Upper lobe of left lung (tissue), 6 donors: Measurements from ENCODE around the gene MRPL43. TPM values are rescaled to one million over a fixed set of nuclear protein-coding genes. Genes with fewer than 3 reads are reported as not detected.

Experiments used
- ATAC-seq, 2 donors: fragments of 200-7000 bp; cut with Tn5 transposase; one replicate each; pipeline ENCODE4 v1.9.1; 2022; ENCODE audit warnings: mild to moderate bottlenecking in 2 of 2, moderate library complexity in 2 of 2; ENCODE audit not compliant: low FRiP score in 2 of 2
- DNase-seq, 2 donors: peaks; one replicate each; pipeline ENCODE4 v3.0.0-alpha.2; 2019 to 2020
- H3K27ac ChIP-seq, 4 donors: fragments of 200-600 bp; sonication (generic); one replicate each; pipeline ENCODE4 v1.5.1; 2016 to 2019
- H3K27me3 ChIP-seq, 4 donors: fragments of 200-600 bp; sonication (generic); one replicate each; pipeline ENCODE4 v1.5.1; 2017 to 2019
- H3K36me3 ChIP-seq, 4 donors: fragments of 200-600 bp; sonication (generic); one replicate each; pipeline ENCODE4 v1.5.1; 2016 to 2019
- H3K4me1 ChIP-seq, 4 donors: fragments of 200-600 bp; sonication (generic); one replicate each; pipeline ENCODE4 v1.5.1; 2018 to 2019
- H3K4me3 ChIP-seq, 4 donors: fragments of 200-600 bp; sonication (generic); one replicate each; pipeline ENCODE4 v1.5.1; 2017 to 2019; ENCODE audit warnings: mild to moderate bottlenecking in 2 of 4, moderate library complexity in 1 of 4
- H3K9me3 ChIP-seq, 4 donors: fragments of 200-600 bp; sonication (generic); one replicate each; pipeline ENCODE4 v1.5.1; 2018 to 2019
- EP300 ChIP-seq, 4 donors: sonication (generic); formaldehyde crosslinking; IDR thresholded peaks; one replicate each; pipeline ENCODE4 v1.5.1; 2017; ENCODE audit warnings: antibody characterized with exemption in 4 of 4, control low read depth in 2 of 4
- POLR2A ChIP-seq, 4 donors: fragments of 450-650 bp; IDR thresholded peaks; one replicate each; pipeline ENCODE4 v1.5.1; 2016 to 2017; ENCODE audit warnings: antibody characterized with exemption in 4 of 4, mild to moderate bottlenecking in 2 of 4
- POLR2AphosphoS5 ChIP-seq, 2 donors: sonication (generic); formaldehyde crosslinking; IDR thresholded peaks; one replicate each; pipeline ENCODE4 v1.5.1; 2017; ENCODE audit warnings: antibody characterized with exemption in 2 of 2
- WGBS, 2 donors: methylation state at CpG; one replicate each; pipeline ENCODE4 v1.1.5; 2017 to 2018; 5-methylcytosine and 5-hydroxymethylcytosine counted together
- total RNA-seq, 6 donors: library from RNA; depleted of rRNA in 4 of 6; stranded (reverse); fragments of >200 nt in 4 of 6; gene quantifications; one replicate each; pipeline versions ENCODE4 v1.1.0 to v1.2.1, GENCODE V29; 2016 to 2021
- TF ChIP-seq, protein P1 (sequence below), 6 experiments: fragments of 450-650 bp in 4 of 6; fragments of 200-600 bp in 2 of 6; sonication (generic) in 2 of 6; IDR thresholded peaks; one replicate each; pipeline ENCODE4 v1.5.1; 2016 to 2019; ENCODE audit warnings: antibody characterized with exemption in 6 of 6
- donor health status: DM: no; HTN: no; CAD: no; lungs with moderate emphysema.
- donor health status: DM: no; HTN: yes; CAD: no; lungs with severe emphysema.

Gene MRPL43
- total RNA-seq, 6 donors from 2014 or later = 40.2 to 72.1 (median 63.5) TPM

- no peaks in the 10 kb centered on the region for H3K9me3 ChIP-seq
- no peaks in the 10 kb centered on the region for H3K36me3 ChIP-seq
- peaks cover 0 to 5% (median 2%) of the 10 kb centered on the region in 4 donors for H3K27me3 ChIP-seq
- H3K4me1 ChIP-seq = peaks cover 6 to 9% (median 8%) of the 10 kb centered on the region in 4 donors
- no peak overlapping the region for H3K4me3 ChIP-seq
- TF ChIP-seq POLR2A (IDR thresholded peaks at IDR 0.05) (no peak), POLR2AphosphoS5 (IDR thresholded peaks at IDR 0.05) (no peak), EP300 (IDR thresholded peaks at IDR 0.05) (no peak)
- TF ChIP-seq, protein P1, sequence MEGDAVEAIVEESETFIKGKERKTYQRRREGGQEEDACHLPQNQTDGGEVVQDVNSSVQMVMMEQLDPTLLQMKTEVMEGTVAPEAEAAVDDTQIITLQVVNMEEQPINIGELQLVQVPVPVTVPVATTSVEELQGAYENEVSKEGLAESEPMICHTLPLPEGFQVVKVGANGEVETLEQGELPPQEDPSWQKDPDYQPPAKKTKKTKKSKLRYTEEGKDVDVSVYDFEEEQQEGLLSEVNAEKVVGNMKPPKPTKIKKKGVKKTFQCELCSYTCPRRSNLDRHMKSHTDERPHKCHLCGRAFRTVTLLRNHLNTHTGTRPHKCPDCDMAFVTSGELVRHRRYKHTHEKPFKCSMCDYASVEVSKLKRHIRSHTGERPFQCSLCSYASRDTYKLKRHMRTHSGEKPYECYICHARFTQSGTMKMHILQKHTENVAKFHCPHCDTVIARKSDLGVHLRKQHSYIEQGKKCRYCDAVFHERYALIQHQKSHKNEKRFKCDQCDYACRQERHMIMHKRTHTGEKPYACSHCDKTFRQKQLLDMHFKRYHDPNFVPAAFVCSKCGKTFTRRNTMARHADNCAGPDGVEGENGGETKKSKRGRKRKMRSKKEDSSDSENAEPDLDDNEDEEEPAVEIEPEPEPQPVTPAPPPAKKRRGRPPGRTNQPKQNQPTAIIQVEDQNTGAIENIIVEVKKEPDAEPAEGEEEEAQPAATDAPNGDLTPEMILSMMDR (IDR thresholded peaks at IDR 0.05) = no peak
- DNase-seq (no peak), ATAC-seq (peak in 1 of 2 donors; percentile 41)
- 78 to 86% methylated on average over 11 of the region's 11 CpGs for WGBS, 2 donors
- no peak overlapping the region for H3K27ac ChIP-seq
Measured at GRCh38 chr10:101021692-101022251, 34.5 kb upstream of the MRPL43 start.

DNA sequence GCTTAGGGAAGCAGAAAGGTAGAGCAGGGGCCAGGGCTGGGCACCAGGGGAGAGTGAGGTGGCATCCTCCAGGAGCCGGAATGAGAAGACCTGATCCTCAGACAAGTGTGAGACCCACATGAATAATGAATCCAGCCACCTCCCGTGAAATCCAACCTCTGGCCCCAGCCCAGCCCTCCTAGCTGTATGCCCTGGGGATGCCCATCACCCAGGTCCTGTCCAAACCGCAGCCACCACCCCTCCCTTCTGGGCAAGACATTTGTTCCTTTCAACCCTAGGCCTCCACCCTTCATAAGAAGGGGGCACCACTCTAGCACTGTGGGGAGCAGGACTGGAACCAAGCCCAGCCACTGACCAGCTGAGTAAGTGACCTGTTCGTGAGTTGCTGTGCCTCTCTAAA is 33.9 kb upstream of the MRPL43 start:
- peaks cover 6 to 9% (median 8%) of the 10 kb centered on the region in 4 donors for H3K4me1 ChIP-seq
- no peaks in the 10 kb centered on the region for H3K36me3 ChIP-seq
- 76 to 88% methylated on average over 3 to 4 of the region's 4 CpGs for WGBS, 2 donors
- TF ChIP-seq EP300 (IDR thresholded peaks at IDR 0.05) (no peak), POLR2AphosphoS5 (IDR thresholded peaks at IDR 0.05) (no peak)
- TF ChIP-seq, protein P1 (IDR thresholded peaks at IDR 0.05) = no peak
- no peak for DNase-seq
- ATAC-seq = no peak
- H3K27ac ChIP-seq = no peak overlapping the region
- peaks cover 0 to 5% (median 2%) of the 10 kb centered on the region in 4 donors for H3K27me3 ChIP-seq
- no peak overlapping the region for H3K4me3 ChIP-seq
- H3K9me3 ChIP-seq = no peaks in the 10 kb centered on the region

DNA sequence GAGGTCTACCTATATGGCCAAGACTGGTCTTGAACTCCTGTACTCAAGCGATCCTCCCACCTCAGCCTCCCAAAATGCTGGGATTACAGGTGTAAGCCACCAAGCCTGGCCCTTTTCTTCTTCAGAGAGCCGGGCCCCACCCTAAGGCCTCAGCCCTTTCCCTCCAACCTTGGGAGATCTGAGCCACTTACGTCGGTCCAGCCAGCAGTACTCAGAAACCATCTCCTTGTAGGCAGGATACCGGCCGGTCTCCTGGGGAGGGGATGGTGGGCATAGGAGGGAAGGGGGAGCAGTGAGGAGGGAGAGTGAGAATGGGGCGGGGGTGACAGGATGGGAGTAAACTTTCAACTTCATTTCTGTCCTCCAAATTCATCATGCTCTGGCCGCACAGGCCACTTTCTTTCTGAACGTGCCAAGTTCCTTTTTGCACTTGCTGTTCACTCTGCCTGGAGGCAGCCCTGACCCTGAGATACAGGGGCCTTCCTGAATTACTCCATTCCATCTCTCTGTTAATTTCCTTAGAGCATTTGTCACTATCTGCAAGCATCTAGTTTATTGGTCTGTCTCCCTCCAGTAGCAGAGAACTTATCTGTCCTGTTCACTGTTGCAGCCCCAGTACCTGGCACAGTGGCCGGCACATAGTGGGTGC is 33.3 kb upstream of the MRPL43 start:
- no peak for ATAC-seq
- Histone ChIP-seq H3K36me3 (no peaks in the 10 kb centered on the region), H3K27ac (no peak overlapping the region), H3K9me3 (no peaks in the 10 kb centered on the region), H3K27me3 (peaks cover 0 to 5% (median 2%) of the 10 kb centered on the region in 4 donors), H3K4me3 (no peak overlapping the region), H3K4me1 (peaks cover 6 to 9% (median 8%) of the 10 kb centered on the region in 4 donors)
- TF ChIP-seq POLR2AphosphoS5 (IDR thresholded peaks at IDR 0.05) = no peak
- TF ChIP-seq, protein P1 (IDR thresholded peaks at IDR 0.05) = no peak
- TF ChIP-seq EP300 (IDR thresholded peaks at IDR 0.05) = no peak
- no peak for TF ChIP-seq POLR2A (IDR thresholded peaks at IDR 0.05)
- DNase-seq = no peak
- WGBS, 2 donors = 77 to 87% methylated on average over 10 of the region's 10 CpGs

DNA sequence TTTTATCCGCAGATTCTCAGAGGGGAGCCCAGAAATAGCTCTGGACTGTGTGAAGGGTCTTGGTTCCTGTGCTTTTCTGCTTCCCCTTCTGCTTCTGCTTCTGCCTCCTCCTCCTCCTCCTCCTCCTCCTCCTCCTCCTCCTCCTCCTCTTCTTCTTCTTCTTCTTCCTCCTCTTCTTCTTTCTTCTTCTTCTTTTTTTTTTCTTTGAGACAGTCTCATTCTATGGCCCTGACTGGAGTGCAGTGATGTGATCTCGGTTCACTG is 32.1 kb upstream of the MRPL43 start:
- ATAC-seq (no peak), DNase-seq (no peak)
- TF ChIP-seq EP300 (IDR thresholded peaks at IDR 0.05) (no peak), POLR2AphosphoS5 (IDR thresholded peaks at IDR 0.05) (no peak), POLR2A (IDR thresholded peaks at IDR 0.05) (no peak)
- TF ChIP-seq, protein P1 (IDR thresholded peaks at IDR 0.05) = no peak
- Histone ChIP-seq H3K4me3 (no peak overlapping the region), H3K4me1 (peaks cover 6 to 9% (median 8%) of the 10 kb centered on the region in 4 donors), H3K27ac (no peak overlapping the region), H3K9me3 (no peaks in the 10 kb centered on the region), H3K36me3 (no peaks in the 10 kb centered on the region), H3K27me3 (peaks cover 0 to 5% (median 2%) of the 10 kb centered on the region in 4 donors)
- WGBS, 2 donors = 34 to 38% methylated on average over 2 of the region's 2 CpGs
